GM19193 (cell line): ENCODE data around the gene ZAR1L.

ENCODE experiments used
- POLR2A ChIP-seq: IDR thresholded peaks from 4 replicates; pipeline ENCODE4 v1.6.1; 2011; ENCODE audit not compliant: insufficient read depth, insufficient read length; ENCODE audit errors: extremely low read depth

Gene ZAR1L

DNA sequence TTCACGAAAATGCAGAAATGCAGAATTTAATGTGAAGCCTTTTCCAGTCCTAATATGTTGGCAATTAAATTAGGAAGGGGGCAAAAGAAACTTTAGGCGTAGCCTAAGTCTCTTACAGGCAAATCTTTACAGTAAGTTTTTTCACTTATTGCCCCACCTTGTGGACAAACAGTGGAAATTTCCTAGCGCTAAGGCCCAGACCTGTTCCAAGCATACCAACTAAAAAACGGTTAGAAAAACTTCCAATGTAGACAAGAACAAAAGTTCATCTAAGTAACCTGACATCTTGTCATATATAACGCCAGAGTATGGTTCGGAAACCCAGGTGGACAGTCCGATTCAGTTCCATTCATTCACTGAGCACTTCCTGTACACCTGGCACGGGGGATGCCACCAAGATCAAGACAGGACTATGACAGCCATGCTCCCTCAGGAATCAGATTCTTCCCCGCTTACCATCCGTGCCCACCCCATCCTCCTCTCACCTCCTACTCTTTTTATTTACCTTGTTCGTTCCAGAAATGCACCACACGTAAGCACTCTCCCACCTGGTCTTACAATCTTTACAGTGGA, 4.9 kb downstream of the ZAR1L start:
- no peak for TF ChIP-seq POLR2A

- no peak for TF ChIP-seq POLR2A
Measured at GRCh38 chr13:32309312-32310133, 5.6 kb downstream of the ZAR1L start.

DNA sequence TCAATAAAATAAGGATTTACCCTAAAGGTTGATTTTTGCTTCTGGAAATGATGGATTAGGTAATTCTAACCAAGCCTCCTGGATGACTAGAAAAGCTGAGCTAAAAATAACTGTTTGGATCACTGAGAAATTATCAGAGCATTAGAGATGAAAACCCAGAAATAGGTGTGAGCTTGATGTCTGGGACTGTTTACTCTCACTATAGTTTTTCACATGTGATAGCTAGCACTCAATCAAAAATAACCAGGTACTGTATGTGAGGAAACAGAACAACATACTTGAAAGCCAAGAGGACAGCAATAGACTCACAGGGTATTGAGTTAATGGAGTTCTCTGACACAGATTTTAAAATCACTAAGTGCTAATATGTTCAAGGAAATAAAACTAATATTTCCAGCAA, 9.5 kb downstream of the ZAR1L start:
- no peak for TF ChIP-seq POLR2A

- TF ChIP-seq POLR2A = no peak
Measured at GRCh38 chr13:32302461-32302860, 12.7 kb downstream of the ZAR1L start.

DNA sequence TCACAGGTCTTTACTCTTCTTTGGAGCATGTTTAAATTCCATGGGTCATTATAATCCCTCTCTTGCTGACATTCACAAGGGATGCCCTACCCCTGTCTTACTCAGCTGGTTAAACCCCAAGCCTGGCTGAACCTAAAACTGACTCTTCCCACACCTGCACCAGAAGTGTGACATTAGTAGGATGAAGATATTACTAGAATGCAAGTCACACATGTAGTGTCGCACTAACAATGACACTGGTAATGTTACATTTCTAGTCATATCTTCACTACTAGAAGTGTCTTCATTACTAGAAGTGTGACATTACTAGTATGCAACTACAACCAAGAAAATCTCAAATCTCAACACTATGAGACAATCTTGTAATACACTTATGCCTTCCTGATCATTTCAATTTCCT, 14.2 kb downstream of the ZAR1L start:
- TF ChIP-seq POLR2A = no peak

- TF ChIP-seq POLR2A = no peak
Measured at GRCh38 chr13:32300406-32300805, 14.8 kb downstream of the ZAR1L start.

- no peak for TF ChIP-seq POLR2A
Measured at GRCh38 chr13:32299893-32300292, 15.3 kb downstream of the ZAR1L start.

- TF ChIP-seq POLR2A = no peak
Measured at GRCh38 chr13:32298695-32299094, 16.5 kb downstream of the ZAR1L start.

DNA sequence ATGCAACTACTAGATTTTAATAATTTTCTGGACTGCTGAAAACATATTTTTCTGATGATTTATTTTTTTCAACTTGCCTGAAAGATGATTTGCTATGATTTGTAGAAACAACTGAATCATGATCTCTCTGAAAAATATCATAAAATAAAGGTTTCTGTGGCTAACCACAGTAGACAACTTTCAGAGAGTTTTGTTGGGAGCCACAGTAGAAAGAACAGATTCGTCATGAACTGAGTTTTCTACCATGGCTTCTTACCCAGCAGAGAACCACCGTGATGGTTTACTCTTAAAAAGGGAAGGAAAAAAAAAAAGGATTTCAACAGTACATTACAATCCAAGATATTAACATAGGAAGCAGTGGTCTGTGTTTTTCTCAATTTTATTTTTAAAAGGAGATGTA, 18.0 kb downstream of the ZAR1L start:
- no peak for TF ChIP-seq POLR2A

DNA sequence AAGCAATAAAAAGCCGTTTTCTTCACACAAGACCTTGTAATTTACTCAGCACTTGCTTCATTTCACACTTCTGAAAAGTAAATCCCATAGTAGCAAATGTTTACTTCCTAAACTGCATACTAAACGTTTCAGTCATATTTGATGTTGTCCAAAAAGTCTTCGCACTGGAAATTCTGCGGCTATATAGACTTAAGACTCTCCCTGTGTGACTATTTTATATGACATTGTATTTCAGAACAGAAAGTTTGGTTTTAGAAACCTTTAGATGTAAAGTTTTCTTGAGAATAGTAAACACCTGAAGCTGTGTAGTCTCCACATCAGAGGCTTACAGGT, 29.6 kb downstream of the ZAR1L start:
- TF ChIP-seq POLR2A = no peak

GRCh38 chr13:32284927-32285632, 30.1 kb downstream of the ZAR1L start:
- no peak for TF ChIP-seq POLR2A

DNA sequence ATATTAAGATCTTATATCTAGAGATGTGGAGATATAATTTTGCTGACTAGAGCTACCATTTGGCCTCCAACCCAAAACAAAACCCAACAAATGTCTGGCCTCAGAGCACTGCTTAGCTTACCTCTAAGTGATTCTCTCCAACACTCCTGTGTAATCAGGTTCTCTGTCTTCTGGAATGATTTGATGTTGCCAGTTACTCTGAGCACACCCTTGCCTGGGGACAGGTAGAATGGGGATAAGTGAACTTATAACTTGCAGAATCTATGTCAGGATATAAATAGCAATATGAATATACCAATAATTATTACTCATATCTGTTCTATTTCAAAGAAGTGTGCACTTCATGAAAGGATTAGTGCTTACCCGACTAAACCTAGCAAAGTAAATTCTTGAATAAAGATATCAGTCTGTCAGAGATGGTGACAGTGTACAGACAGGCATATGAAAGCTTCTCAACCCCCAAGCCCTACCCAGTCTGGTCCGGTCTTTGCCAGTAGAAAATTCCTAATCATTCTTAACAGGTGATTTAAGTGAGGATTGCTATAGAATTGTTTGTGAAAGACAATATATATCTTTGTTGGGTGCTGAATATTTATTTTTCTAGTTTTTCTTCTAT, 33.0 kb downstream of the ZAR1L start:
- no peak for TF ChIP-seq POLR2A

- TF ChIP-seq POLR2A = no peak
Measured at GRCh38 chr13:32281096-32281495, 34.1 kb downstream of the ZAR1L start.

DNA sequence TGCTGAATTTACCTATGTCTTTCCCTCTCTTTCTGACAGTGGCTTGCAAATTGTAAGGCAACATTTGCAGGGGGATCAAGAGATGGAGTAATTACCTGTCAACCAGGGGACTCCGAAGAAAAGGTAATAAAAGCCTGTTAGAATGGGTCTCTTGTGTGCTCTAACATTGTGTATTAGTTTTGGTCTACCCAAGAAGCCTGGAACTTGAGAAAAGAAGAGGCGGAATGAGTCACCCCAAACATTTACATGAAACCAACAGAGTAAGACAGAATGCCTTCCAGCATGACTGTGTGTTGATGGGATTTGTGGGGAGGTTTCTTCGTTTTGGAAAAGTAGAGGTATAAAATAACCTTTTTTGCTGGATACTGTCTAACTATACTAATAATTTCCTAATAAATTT, 36.7 kb downstream of the ZAR1L start:
- no peak for TF ChIP-seq POLR2A

DNA sequence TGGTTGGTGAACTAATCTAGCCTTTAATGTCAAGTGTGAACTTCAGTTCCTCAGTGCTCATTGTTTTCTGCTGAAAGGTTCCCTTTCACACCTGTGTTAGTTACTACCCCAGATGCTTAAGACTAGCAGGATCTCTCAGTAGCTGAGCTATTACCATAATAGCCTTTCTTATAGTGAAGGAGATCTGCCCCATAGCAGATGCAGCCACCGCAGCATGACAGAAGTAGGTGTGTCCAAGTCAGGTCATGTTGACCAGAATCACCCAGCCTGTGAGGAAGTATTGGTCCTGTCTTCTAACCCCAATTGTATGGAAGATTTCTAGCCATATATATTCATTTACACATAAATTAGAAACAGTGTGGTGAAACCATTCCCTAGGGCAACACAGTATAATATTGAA, 37.3 kb downstream of the ZAR1L start:
- no peak for TF ChIP-seq POLR2A
